GM23248 (cell line): ENCODE results near the gene KLHL2.

Source experiments
- EZH2 ChIP-seq: fragments of 200-600 bp; sonication (generic); IDR thresholded peaks from 2 replicates; pipeline ENCODE4 v1.6.1; 2018; ENCODE audit warnings: antibody characterized with exemption, mild to moderate bottlenecking; ENCODE audit not compliant: insufficient read depth, poor library complexity, severe bottlenecking
- EZH2phosphoT487 ChIP-seq: fragments of 200-600 bp; sonication (generic); IDR thresholded peaks from 2 replicates; pipeline ENCODE4 v1.6.1; 2018; ENCODE audit warnings: antibody characterized with exemption, moderate library complexity, mild to moderate bottlenecking, low read depth; ENCODE audit not compliant: insufficient read depth

GRCh38 chr4:165288226-165288625, 80.9 kb downstream of the KLHL2 start:
- no peak for TF ChIP-seq EZH2
- TF ChIP-seq EZH2phosphoT487 = no peak
